GM12891 (cell line): ENCODE results near the gene USP32.

Source experiments
- POLR2A ChIP-seq: IDR thresholded peaks from 2 replicates; pipeline ENCODE4 v1.6.1; 2011; ENCODE audit warnings: low read depth, low read length, control low read depth
- POLR2AphosphoS5 ChIP-seq: IDR thresholded peaks from 2 replicates; pipeline ENCODE4 v1.6.1; 2011; ENCODE audit warnings: low read depth, low read length, control low read depth
- POU2F2 ChIP-seq: IDR thresholded peaks from 2 replicates; pipeline ENCODE4 v1.6.1; 2011; ENCODE audit warnings: low read depth, mild to moderate bottlenecking, control low read depth, low read length, moderate library complexity
- SPI1 ChIP-seq: IDR thresholded peaks from 2 replicates; pipeline ENCODE4 v1.6.1; 2011; ENCODE audit warnings: low read depth, low read length, control low read depth
- TAF1 ChIP-seq: IDR thresholded peaks from 2 replicates; pipeline ENCODE4 v1.6.1; 2011; ENCODE audit warnings: low read depth, low read length, control low read depth

DNA sequence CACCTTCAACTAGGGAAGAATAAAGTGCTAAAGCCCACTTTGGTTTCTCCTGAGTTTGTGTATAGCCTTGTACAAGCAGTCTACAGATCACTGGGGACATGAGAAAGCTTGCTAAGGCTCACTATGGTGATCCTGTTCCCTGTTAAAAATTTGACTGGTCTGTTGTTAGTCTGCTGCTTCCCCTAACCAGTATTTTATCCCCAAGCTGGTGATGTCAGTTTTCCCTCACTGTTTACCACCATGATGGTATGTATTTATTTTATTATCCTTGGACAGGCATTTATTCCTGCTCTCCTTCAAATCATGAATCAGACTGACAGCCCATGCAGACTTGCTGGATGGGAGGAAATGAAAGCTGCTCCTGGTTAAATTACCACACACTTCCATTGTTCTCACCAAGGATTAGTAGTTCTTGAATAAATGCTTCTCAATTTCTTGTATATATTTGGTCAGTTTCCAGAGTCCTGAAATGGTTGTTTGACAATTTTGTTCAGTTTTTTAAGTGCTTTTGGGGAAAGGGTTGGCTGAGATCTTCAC is 142.6 kb downstream of the USP32 start:
- TF ChIP-seq TAF1 (no peak), POLR2AphosphoS5 (no peak), POLR2A (no peak), POU2F2 (no peak), SPI1 (no peak)
